Measurements from ENCODE around the gene LAMB4. TPM values are rescaled to one million over a fixed set of nuclear protein-coding genes. Genes with fewer than 3 reads are reported as not detected.

Gene LAMB4
- polyA plus RNA-seq, 1 experiment: 0.33 TPM

GRCh38 chr7:107976620-107977019, 153.5 kb downstream of the LAMB4 start:
- ChIA-PET POLR2A (no interaction called here), CTCF (no interaction called here)
- no peaks in the 10 kb centered on the region for H3K27me3 ChIP-seq (ENCODE audit: control insufficient read depth, insufficient read depth, low read length)
- H3K27ac ChIP-seq (ENCODE audit: low read depth, low read length): no peak overlapping the region
- no peak for DNase-seq (ENCODE audit: low read depth, low spot score)
- H3K4me3 ChIP-seq (ENCODE audit: low read depth, low read length): no peak overlapping the region
- no peaks in the 10 kb centered on the region for H3K9me3 ChIP-seq (ENCODE audit: control insufficient read depth, insufficient read depth, low read length)
- TF ChIP-seq CTCF (IDR thresholded peaks at IDR 0.05; ENCODE audit: low read depth, low read length): no peak

DNA sequence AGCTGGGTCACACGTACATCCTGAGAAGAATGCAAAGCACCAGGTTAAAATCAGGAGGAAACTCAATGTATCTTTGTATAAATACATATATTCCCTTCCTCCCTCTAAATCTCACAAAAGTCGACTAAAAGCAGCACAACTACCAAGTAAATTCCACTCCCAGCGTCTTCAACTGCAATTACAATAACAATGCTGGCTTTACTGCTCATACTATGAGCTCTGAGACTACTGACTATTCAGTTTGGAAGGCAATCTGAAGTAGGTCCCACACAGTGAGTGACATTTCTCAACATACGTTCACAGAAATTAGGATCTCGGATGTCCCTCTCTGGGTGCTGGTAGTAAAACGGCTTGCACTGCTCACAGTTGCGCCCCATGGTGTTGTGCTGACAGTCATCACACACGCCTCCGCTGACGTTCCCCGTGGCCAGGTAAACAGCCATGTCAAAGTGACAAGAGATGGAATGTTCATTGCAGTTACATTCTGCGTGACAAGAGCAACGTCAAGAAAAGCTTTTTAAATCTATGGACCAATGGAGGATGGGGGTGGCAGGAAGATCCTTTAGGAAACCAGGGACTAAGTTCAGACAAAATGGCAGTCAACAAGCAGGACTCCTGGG, 154.7 kb downstream of the LAMB4 start:
- no peak for DNase-seq (ENCODE audit: low read depth, low spot score)
- no peaks in the 10 kb centered on the region for H3K27me3 ChIP-seq (ENCODE audit: control insufficient read depth, insufficient read depth, low read length)
- TF ChIP-seq CTCF (IDR thresholded peaks at IDR 0.05; ENCODE audit: low read depth, low read length): no peak
- no peak overlapping the region for H3K27ac ChIP-seq (ENCODE audit: low read depth, low read length)
- ChIA-PET POLR2A (no interaction called here), CTCF (interaction anchor here (0.5 to 1.2 kb wide), 2 partner anchors 8 to 170 kb away, joined by 4 to 6 read pairs; no protein-coding TSS in a partner anchor)
- no peak overlapping the region for H3K4me3 ChIP-seq (ENCODE audit: low read depth, low read length)
- no peaks in the 10 kb centered on the region for H3K9me3 ChIP-seq (ENCODE audit: control insufficient read depth, insufficient read depth, low read length)

GRCh38 chr7:107973861-107974260, 156.3 kb downstream of the LAMB4 start:
- Histone ChIP-seq H3K9me3 (ENCODE audit: control insufficient read depth, insufficient read depth, low read length) (no peaks in the 10 kb centered on the region), H3K4me3 (ENCODE audit: low read depth, low read length) (no peak overlapping the region), H3K27ac (ENCODE audit: low read depth, low read length) (no peak overlapping the region), H3K27me3 (ENCODE audit: control insufficient read depth, insufficient read depth, low read length) (no peaks in the 10 kb centered on the region)
- ChIA-PET CTCF (interaction anchor here (1.5 to 3.7 kb wide), 2 partner anchors 8 to 172 kb away, joined by 4 to 18 read pairs; no protein-coding TSS in a partner anchor), POLR2A (no interaction called here)
- DNase-seq (ENCODE audit: low read depth, low spot score): no peak
- no peak for TF ChIP-seq CTCF (IDR thresholded peaks at IDR 0.05; ENCODE audit: low read depth, low read length)

Small RNAs within 50 kb of the gene (small RNA-seq; reads per million reads assigned to genes)
- gene RF00012 (ENCODE audit: insufficient read length, low read depth): not detected

Other genes starting within 250 kb of the LAMB4 start
- 134 and 169 TPM in 2 replicates for gene DLD, start 239.2 kb downstream of the LAMB4 start, polyA plus RNA-seq (2011; rRNA removed)
- gene LAMB1, start 127.2 kb downstream of the LAMB4 start, polyA plus RNA-seq (2011; rRNA removed): 266 and 290 TPM in 2 replicates